NCI-H1092 treated with DMSO at 0.1 percent for 48 hours (cell line): Measurements from ENCODE around the gene FAM83D.
A peak's percentile ranks its signal among the peaks of the same experiment; 100 is the strongest.

Experiments used
- DNase-seq: peaks from one replicate; lab custom pipeline; 2025; lab: John Stamatoyannopoulos, UW

Gene FAM83D

DNA sequence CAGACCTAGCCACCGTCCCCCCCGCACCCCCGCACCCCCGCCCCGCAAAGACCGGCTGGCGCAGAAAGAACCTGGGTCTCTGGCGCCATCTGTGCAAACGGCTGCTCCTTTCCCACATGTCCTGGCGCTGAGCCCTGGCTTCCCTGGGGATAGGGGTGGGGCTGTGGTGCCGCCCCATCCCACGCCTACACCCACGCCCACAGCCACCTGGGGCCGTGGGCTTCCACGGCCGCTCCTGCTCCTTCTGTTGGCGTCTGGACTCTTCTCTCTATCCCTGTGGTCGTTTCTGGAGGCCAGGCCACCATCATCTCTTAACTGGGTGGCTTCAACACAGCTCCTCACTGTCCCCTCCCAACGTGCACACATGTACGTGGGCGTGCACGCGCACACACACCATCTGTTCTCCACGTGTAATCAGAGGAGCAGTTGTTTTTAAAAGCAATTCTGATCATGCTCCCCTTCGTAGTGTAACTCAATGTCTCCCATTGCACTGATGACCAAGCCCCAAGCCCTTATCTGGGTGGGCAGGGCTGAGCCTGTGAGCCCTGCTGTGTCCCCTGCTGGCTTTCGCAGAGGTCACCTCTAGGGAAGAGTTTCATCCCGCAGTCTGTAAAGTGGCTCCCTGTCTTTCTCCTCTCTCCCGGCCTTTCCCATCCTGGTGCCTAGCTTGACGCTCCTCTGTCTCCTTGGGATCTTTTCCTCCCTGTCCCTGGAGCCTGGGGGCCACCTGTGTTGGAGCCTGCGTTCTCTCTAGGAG is 31.9 kb upstream of the FAM83D start:
- no peak for DNase-seq

DNA sequence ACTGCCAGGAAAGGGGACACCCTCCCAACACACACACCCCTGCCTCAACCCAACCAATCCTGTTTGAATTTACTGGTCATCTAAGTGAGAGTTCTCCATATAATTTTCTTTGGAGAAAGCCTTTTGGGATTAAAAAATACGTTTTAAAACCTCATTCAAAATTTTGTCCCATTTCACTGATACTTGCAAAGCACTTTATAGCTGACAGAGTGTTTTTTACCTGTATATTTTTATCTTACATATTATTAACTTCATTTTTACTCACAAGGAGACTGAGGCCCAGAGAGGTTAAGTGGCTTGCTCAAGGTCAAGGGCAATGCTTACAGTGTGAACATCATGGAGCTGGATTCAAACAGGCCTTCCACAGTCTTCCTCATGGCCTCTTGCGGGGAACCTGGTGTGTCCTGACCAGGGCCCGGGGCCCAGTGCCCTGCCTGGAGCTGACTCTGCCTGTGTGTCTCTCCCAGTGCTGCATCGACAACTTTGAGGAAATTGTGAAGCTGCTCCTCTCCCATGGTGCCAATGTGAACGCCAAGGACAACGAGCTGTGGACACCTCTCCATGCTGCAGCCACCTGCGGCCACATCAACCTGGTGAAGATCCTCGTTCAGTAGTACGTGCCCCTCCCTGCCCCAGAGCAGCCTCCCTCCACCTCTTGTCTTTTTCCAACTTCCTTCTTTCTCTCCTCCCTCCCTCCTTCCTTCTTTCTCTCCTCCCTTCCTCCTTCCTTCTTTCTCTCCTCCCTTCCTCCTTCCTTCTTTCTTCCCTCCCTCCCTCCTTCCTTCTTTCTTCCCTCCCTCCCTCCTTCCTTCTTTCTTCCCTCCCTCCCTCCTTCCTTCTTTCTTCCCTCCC is 30.9 kb upstream of the FAM83D start:
- DNase-seq: no peak

- DNase-seq: no peak
These were observed 30.1 kb upstream of the FAM83D start for GRCh38 chr20:38896009-38896594.

DNA sequence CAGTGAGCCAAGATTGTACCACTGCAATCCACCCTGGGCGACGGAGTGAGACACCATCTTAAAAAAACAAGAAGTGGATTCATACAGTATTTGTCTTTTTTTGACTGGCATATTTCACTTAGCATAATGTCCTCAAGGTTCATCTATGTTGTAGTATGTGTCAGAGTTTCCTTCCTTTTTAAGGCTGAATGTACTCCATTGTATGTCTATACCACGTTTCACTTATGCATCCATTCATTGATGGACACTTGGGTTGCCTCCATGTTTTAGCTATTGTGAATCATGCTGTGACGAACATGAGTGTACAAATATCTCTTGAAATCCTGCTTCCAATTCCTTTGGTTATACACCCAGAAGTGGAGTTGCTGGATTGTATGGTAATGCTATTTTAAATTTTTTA is 28.9 kb upstream of the FAM83D start:
- no peak for DNase-seq

GRCh38 chr20:38900606-38901005 is 25.6 kb upstream of the FAM83D start:
- DNase-seq: no peak

GRCh38 chr20:38902601-38903000 is 23.6 kb upstream of the FAM83D start:
- DNase-seq: no peak

GRCh38 chr20:38903335-38903734 is 22.9 kb upstream of the FAM83D start:
- DNase-seq: no peak

GRCh38 chr20:38905375-38905774 is 20.8 kb upstream of the FAM83D start:
- DNase-seq: no peak

- DNase-seq: no peak
These were observed 18.1 kb upstream of the FAM83D start for GRCh38 chr20:38907918-38908677.

GRCh38 chr20:38915355-38915754 is 10.9 kb upstream of the FAM83D start:
- no peak for DNase-seq

DNA sequence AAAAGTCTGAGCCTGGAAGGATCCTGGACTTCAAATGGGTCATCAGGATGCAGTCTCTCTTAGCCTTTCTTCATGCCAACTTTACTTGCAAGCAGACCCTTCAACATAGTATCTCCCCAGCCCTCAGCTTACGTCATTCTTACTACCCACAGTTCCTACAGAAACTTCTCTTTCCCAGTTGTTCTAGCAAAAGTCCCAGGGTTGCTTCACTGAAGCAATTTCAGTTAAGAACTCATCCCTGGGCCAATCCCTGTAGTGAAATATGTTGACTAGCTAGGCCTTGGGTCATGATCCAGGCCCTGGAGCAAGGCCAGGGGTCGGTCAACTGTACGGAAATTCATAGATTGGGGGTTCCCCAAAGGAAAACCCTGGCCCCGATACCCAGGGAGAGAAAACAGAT is 8.6 kb upstream of the FAM83D start:
- DNase-seq: no peak

DNA sequence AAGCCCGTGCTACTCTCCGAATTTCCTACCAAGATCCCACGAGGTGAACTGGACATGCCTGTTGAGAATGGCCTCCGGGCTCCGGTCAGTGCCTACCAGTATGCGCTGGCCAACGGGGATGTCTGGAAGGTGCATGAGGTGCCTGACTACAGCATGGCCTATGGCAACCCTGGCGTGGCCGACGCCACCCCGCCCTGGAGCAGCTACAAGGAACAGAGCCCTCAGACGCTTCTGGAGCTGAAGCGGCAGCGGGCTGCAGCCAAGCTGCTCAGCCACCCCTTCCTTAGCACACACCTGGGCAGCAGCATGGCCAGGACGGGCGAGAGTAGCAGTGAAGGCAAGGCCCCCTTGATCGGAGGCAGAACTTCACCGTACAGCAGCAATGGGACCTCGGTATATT is 8.0 kb upstream of the FAM83D start:
- no peak for DNase-seq

- DNase-seq: no peak
These were observed 6.5 kb upstream of the FAM83D start for GRCh38 chr20:38919683-38920082.

DNA sequence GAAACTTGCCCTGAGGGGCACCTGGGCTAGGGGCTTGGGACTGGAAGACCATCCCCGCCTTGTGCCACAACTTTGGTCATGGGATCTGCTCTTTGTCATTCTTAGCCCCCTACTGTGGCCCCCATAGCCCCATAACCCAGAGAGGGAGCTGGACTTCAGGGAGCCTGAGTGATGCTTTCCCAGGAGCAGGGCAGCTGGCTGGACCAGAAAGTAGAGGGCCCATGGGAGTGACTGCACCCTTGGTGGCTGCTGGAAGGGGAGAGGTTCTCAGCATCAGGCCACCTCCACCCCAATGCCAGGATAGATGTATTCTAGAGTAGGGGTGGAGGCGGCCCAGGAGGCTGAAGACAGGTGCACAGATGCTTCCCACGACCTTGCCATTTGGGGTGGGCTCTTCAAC is 5.8 kb upstream of the FAM83D start:
- no peak for DNase-seq

DNA sequence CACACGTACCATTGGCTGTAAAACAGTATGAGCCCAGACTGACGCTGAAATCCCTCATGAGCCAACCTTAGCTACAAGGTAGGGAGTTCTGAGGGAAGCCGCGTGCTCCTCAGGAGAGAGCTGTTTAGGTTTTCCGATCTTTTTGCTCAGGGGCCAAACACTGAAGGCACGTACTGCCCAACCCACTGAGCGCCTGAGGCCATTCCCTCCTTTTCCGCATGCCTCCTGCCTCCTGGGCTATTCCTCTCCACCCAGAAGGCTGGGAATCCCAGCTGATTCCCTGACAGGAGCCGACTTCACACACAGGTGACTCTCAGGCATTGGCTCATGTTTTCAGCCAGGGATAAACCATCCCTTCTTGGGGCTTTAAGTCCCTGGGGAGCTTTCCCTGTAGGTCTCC is 5.4 kb upstream of the FAM83D start:
- no peak for DNase-seq

GRCh38 chr20:38924718-38925117 is 1.5 kb upstream of the FAM83D start:
- DNase-seq: no peak

DNA sequence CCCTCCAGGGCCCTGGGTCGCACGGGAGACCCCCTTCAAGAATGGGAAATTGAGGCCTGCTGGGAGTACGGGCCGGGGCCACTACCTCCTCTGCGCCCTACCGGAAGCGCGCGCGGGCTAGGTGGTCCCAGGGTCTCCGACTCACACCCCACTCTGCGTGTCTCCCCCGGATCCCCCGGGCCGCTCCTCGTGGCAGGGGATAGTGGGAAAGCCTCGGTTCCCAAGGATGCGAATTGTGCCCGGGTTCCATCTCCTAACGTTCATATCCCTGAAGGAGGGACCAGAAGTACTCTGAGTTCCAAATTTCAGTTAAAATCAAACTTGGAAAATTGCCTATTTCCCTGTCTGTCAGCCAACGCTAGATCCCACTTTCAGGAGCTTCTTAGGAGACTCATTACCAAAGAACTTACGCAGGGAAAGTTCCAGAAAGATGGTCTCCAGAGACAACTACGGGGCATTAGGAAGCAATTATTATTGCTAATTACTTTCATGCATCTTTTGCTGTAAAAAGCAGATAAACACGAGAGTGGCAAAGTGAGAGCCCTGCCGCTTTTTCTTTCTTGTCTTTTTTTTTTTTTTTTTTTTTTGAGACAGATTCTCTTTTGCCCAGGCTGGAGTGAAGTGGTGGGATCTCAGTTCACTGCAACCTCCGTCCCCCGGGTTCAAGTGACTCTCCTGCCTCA is 858 bp downstream of the FAM83D start:
- DNase-seq: peak; percentile 8

- DNase-seq: no peak
These were observed 1.8 kb downstream of the FAM83D start for GRCh38 chr20:38927902-38928578.

DNA sequence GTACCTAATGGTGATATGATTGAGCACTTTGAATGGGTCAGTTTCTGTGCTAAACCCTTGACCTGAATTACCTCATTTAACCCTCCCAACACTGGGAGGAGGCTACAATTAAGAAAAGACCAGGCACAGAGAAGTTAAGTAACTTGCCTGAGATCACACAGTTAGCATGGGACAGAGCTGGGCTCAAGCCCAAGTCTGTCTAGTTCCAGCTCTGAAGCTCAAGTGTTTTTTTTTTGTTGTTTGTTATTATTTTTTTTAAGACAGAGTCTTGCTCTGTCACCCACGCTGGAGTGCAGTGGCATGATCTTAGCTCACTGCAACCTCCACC is 4.0 kb downstream of the FAM83D start:
- no peak for DNase-seq

DNA sequence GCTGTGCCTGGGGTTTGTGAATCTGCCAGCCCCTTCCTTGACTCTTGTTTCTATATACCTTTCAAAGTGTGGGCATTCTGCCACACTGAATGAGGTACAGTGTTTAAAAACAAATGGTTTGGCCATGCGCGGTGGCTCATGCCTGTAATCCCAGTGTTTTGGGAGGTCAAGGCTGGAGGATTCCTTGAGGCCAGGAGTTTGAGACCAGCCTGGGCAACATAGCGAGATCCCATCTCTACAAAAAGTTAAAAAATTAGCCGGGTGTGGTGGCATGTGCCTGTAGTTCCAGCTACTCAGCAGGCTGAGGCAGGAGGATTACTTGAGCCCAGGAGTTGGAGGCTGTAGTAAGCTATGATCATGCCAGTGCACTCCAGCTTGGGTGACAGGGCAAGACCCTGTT is 5.8 kb downstream of the FAM83D start:
- DNase-seq: no peak

DNA sequence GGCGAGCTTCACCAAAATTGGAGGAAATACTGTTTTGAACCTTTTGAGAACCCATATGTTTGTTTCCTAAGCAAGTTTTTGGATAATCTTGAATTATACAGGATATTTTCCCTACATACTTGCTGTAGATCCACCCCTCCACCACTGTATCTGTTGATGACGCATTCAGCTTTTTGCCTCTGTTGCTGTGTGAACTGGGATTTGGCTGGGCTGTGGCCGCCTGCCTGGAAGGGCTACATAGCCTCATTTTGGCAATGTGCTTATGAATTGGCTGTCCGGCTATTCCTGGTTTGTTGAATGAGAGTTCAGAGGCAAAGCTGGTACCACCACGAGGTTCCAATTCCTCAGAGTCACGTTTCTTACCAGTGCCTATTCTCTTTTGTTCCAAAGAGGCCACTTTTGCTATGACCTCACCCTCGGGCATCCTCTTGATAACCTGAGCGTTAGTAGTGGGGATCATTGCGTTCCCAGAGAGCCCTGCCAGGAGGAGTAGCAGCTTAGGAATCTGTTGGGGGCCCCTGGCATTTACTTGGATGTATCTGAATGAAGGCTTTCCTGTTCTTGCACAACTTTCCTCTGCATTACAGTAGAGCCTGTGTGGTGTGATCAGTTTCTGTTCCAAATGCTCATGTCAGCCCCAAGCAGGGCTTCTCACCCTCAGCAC is 6.4 kb downstream of the FAM83D start:
- DNase-seq: no peak
